Mesenchymal stem cell (in vitro differentiated cells and primary cell): ENCODE results near the gene MAFG.

Source experiments
- DNase-seq: peaks from one replicate; pipeline ENCODE4 v3.0.0-alpha.2; 2013
- H2AFZ ChIP-seq: one replicate; pipeline ENCODE4 v1.6.1; 2013; ENCODE audit warnings: low read depth, mild to moderate bottlenecking, control low read depth, inconsistent platforms, low read length, moderate library complexity
- H2AK5ac ChIP-seq: 2 replicates; pipeline ENCODE4 v1.6.1; 2013; ENCODE audit warnings: low read length, moderate library complexity, mild to moderate bottlenecking, inconsistent platforms; ENCODE audit not compliant: severe bottlenecking
- H2BK120ac ChIP-seq: one replicate; pipeline ENCODE4 v1.6.1; 2013; ENCODE audit warnings: low read depth, mild to moderate bottlenecking, inconsistent platforms, low read length, moderate library complexity
- H2BK12ac ChIP-seq, 2 experiments: one replicate each; pipeline ENCODE4 v1.6.1; 2013; ENCODE audit warnings: inconsistent platforms in 2 of 2, low read length in 2 of 2, mild to moderate bottlenecking in 2 of 2, moderate library complexity in 2 of 2, control low read depth in 1 of 2
- H2BK15ac ChIP-seq: one replicate; pipeline ENCODE4 v1.6.1; 2013; ENCODE audit warnings: mild to moderate bottlenecking, low read depth, inconsistent platforms; ENCODE audit not compliant: poor library complexity, severe bottlenecking
- H2BK5ac ChIP-seq: 2 replicates; pipeline ENCODE4 v1.6.1; 2013; ENCODE audit warnings: low read depth, mild to moderate bottlenecking, low read length, control low read depth, inconsistent platforms; ENCODE audit not compliant: poor library complexity, severe bottlenecking
- H3K14ac ChIP-seq, 2 experiments: one replicate each; pipeline ENCODE4 v1.6.1; 2013; ENCODE audit warnings: inconsistent platforms in 2 of 2, low read length in 2 of 2, control low read depth in 1 of 2, mild to moderate bottlenecking in 1 of 2, moderate library complexity in 1 of 2
- H3K18ac ChIP-seq, 2 experiments: one replicate each; pipeline ENCODE4 v1.6.1; 2013; ENCODE audit warnings: inconsistent platforms in 2 of 2, low read length in 2 of 2, control low read depth in 1 of 2, low read depth in 1 of 2, mild to moderate bottlenecking in 1 of 2
- H3K23ac ChIP-seq, 2 experiments: one replicate each; pipeline ENCODE4 v1.6.1; 2013; ENCODE audit warnings: inconsistent platforms in 2 of 2, low read length in 2 of 2, mild to moderate bottlenecking in 2 of 2, moderate library complexity in 2 of 2, control low read depth in 1 of 2
- H3K27ac ChIP-seq: 2 replicates; pipeline ENCODE4 v1.5.1; 2013; ENCODE audit warnings: mild to moderate bottlenecking, moderate library complexity, low read length, control low read depth, inconsistent platforms; ENCODE audit not compliant: poor library complexity, severe bottlenecking
- H3K27me3 ChIP-seq, 2 experiments: 2 replicates each; pipeline versions ENCODE4 v1.6.1 to v1.7.0; 2013; ENCODE audit warnings: low read length in 2 of 2, mild to moderate bottlenecking in 2 of 2, moderate library complexity in 2 of 2, control low read depth in 1 of 2, inconsistent platforms in 1 of 2; ENCODE audit not compliant: control insufficient read depth in 1 of 2, insufficient read depth in 1 of 2
- H3K36me3 ChIP-seq, 2 experiments: 2 replicates each; pipeline versions ENCODE4 v1.6.1 to v1.7.0; 2013; ENCODE audit warnings: low read length in 2 of 2, control low read depth in 1 of 2, inconsistent platforms in 1 of 2, low read depth in 1 of 2, mild to moderate bottlenecking in 1 of 2; ENCODE audit not compliant: insufficient read depth in 2 of 2, control insufficient read depth in 1 of 2
- H3K4ac ChIP-seq, 2 experiments: one replicate each; pipeline ENCODE4 v1.6.1; 2013; ENCODE audit warnings: inconsistent platforms in 2 of 2, low read length in 2 of 2, mild to moderate bottlenecking in 2 of 2, moderate library complexity in 2 of 2, control low read depth in 1 of 2, low read depth in 1 of 2
- H3K4me1 ChIP-seq: 2 replicates; pipeline ENCODE4 v1.6.1; 2013; ENCODE audit warnings: low read depth, low read length, control low read depth; ENCODE audit not compliant: control insufficient read depth, insufficient read depth
- H3K4me2 ChIP-seq: 2 replicates; pipeline ENCODE4 v1.6.1; 2013; ENCODE audit warnings: low read length, mild to moderate bottlenecking, inconsistent platforms; ENCODE audit not compliant: poor library complexity, severe bottlenecking
- H3K4me3 ChIP-seq, 2 experiments: 2 replicates each; pipeline versions ENCODE4 v1.5.1 to v1.7.0; 2013; ENCODE audit warnings: low read length in 2 of 2, mild to moderate bottlenecking in 2 of 2, control low read depth in 1 of 2, low read depth in 1 of 2; ENCODE audit not compliant: insufficient read depth in 1 of 2
- H3K79me1 ChIP-seq: replicated peaks from 2 replicates; pipeline ENCODE4 v1.6.1; 2013; ENCODE audit warnings: mild to moderate bottlenecking, control low read depth, low read length, inconsistent platforms; ENCODE audit not compliant: poor library complexity, severe bottlenecking
- H3K9ac ChIP-seq: 2 replicates; pipeline ENCODE4 v1.7.0; 2013; ENCODE audit warnings: mild to moderate bottlenecking, low read length, moderate library complexity
- H3K9me3 ChIP-seq: 2 replicates; pipeline ENCODE4 v1.7.0; 2013; ENCODE audit warnings: mild to moderate bottlenecking, low read length; ENCODE audit not compliant: control insufficient read depth
- H4K8ac ChIP-seq: one replicate; pipeline ENCODE4 v1.6.1; 2013; ENCODE audit warnings: inconsistent platforms, mild to moderate bottlenecking, low read length, moderate library complexity
- H4K91ac ChIP-seq: one replicate; pipeline ENCODE4 v1.6.1; 2013; ENCODE audit warnings: mild to moderate bottlenecking, low read length, inconsistent platforms
- WGBS: methylation state at CpG from one replicate; pipeline ENCODE4 v1.1.7; 2013; ENCODE audit warnings: mixed read lengths; 5-methylcytosine and 5-hydroxymethylcytosine counted together

The MAFG gene

GRCh38 chr17:81889602-81890001, 37.9 kb downstream of the MAFG start:
- Histone ChIP-seq H3K9me3 (no peaks in the 10 kb centered on the region), H3K9ac (peak overlapping the region; percentile 96), H3K36me3 (peaks cover 59 to 62% of the 10 kb centered on the region in 2 experiments), H3K4me2 (no peak overlapping the region), H3K18ac (no peak overlapping the region), H3K4me3 (peak overlapping the region in 1 of 2 experiments; percentile 95), H3K14ac (no peak overlapping the region), H4K8ac (no peak overlapping the region), H2BK12ac (peak overlapping the region in 1 of 2 experiments; percentile 8), H3K4me1 (peaks cover 43% of the 10 kb centered on the region), H3K79me1 (peaks cover 31% of the 10 kb centered on the region), H2BK120ac (no peak overlapping the region), H3K4ac (no peak overlapping the region), H2AK5ac (no peak overlapping the region), H2BK5ac (no peak overlapping the region), H4K91ac (no peak overlapping the region), H3K27me3 (no peaks in the 10 kb centered on the region), H3K27ac (no peak overlapping the region), H2BK15ac (no peak overlapping the region), H2AFZ (no peak overlapping the region), H3K23ac (peak overlapping the region in 1 of 2 experiments; percentile 36)
- WGBS, result 95% methylated on average over 8 of the region's 9 CpGs
- no peak for DNase-seq

DNA sequence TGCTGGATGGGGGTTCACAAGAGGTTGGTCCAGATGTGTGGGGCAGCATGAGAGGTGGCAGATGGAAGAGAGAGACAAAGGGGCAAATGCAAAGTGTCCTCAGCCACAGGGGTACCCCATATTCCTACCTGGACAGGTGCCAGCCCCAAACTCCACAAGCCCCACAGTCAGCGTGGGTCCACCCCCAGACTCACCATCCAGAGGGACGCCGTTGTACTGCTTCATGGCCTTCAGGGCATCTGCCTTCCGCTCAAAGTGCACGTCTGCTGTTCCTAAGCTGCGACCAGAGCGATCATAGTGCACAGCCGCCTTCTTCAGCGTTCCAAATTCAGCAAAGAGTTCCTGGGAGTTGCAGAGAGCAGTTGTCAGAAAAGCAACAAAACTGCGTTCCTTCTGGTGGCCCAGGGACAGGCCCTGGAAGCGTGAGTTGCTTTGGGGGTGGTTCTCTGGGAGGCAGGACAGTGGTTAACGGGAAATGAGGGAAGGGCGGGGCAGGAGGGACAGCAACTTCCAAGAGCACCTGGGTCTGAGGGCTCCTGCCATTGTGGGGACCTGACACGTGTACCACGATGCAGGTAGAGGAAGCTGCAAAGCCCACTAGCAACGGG, 38.4 kb downstream of the MAFG start:
- WGBS, result 95% methylated on average over 16 of the region's 16 CpGs
- no peak overlapping the region for H2BK5ac ChIP-seq

DNA sequence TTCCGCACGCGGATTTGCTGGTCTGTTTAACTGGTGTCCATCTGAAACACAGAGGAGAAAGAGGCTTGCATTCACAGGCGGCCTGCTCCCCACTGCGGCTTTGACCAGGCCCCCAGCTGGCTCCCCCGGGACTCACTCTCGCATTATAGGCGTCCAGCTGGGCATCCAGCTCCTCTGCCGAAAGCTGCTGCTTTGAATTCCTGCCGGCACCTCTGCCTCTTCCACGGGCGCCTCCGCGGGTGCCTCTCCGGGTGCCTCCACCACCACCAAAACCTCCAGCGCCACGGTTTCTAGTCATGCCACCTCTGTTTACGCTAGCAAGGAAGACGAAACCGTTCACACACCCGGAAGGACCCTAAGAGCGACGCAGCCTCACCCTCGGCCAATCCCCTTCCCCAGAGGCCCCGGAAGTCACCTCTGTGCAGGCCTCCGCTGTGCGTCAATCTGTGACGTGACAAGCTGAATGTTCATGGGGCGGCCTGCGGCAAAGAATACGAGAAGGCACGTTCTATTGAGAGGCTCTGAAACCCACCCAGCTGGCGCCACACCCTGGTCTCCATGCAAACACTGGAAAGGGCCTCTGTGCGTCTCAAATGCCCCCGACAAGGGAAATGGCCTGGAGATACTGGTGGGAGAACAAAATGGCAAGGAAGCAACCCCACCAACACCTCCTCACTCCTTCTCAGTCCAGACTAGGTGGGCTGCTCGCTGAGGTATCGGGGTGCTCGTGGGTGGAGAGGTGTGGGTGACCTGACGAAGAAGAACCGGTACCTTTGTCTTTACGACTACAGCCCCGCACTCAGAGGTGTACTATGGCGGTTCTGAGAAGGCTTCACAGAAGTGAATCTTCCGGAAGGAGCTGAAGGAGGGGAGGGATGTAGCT, 39.2 kb downstream of the MAFG start:
- Histone ChIP-seq H3K27ac (no peak overlapping the region), H3K23ac (peak overlapping the region in 1 of 2 experiments; percentile 53), H3K4me2 (no peak overlapping the region), H3K36me3 (peaks cover 62 to 69% of the 10 kb centered on the region in 2 experiments), H3K4me3 (no peak overlapping the region), H2BK12ac (no peak overlapping the region), H2BK120ac (no peak overlapping the region), H3K27me3 (no peaks in the 10 kb centered on the region), H3K4ac (no peak overlapping the region), H4K91ac (no peak overlapping the region), H3K18ac (no peak overlapping the region), H3K9me3 (no peaks in the 10 kb centered on the region), H2BK5ac (no peak overlapping the region), H2AK5ac (no peak overlapping the region), H3K9ac (no peak overlapping the region), H4K8ac (no peak overlapping the region), H2BK15ac (no peak overlapping the region), H2AFZ (no peak overlapping the region), H3K4me1 (peaks cover 39% of the 10 kb centered on the region), H3K79me1 (peaks cover 28% of the 10 kb centered on the region), H3K14ac (no peak overlapping the region)
- WGBS, result 96% methylated on average over 43 of the region's 44 CpGs
- DNase-seq, result no peak

More for the DNA sequence above, 38.4 kb downstream of the MAFG start:
- H4K8ac ChIP-seq, result no peak overlapping the region
- no peak overlapping the region for H3K18ac ChIP-seq
- H3K4ac ChIP-seq, result no peak overlapping the region
- no peak overlapping the region for H2BK15ac ChIP-seq
- no peak overlapping the region for H2BK12ac ChIP-seq
- no peak overlapping the region for H2AFZ ChIP-seq
- no peak for DNase-seq
- no peaks in the 10 kb centered on the region for H3K9me3 ChIP-seq
- no peak overlapping the region for H3K4me2 ChIP-seq
- peaks cover 43% of the 10 kb centered on the region for H3K4me1 ChIP-seq
- H4K91ac ChIP-seq, result no peak overlapping the region
- peaks cover 60 to 61% of the 10 kb centered on the region in 2 experiments for H3K36me3 ChIP-seq
- H3K4me3 ChIP-seq, result no peak overlapping the region
- peaks cover 28% of the 10 kb centered on the region for H3K79me1 ChIP-seq
- H3K9ac ChIP-seq, result no peak overlapping the region
- no peaks in the 10 kb centered on the region for H3K27me3 ChIP-seq
- no peak overlapping the region for H3K14ac ChIP-seq
- peak overlapping the region in 1 of 2 experiments; percentile 53 for H3K23ac ChIP-seq
- H3K27ac ChIP-seq, result no peak overlapping the region
- H2AK5ac ChIP-seq, result no peak overlapping the region
- no peak overlapping the region for H2BK120ac ChIP-seq

GRCh38 chr17:81885869-81886548, 41.5 kb downstream of the MAFG start:
- Histone ChIP-seq H3K79me1 (peaks cover 26% of the 10 kb centered on the region), H4K91ac (no peak overlapping the region), H3K23ac (no peak overlapping the region), H2AK5ac (peak overlapping the region; percentile 45), H2BK120ac (no peak overlapping the region), H3K27me3 (no peaks in the 10 kb centered on the region), H3K4me2 (no peak overlapping the region), H3K9me3 (no peaks in the 10 kb centered on the region), H3K27ac (peak overlapping the region; percentile 82), H2BK15ac (no peak overlapping the region), H2BK5ac (no peak overlapping the region), H3K4ac (no peak overlapping the region), H3K14ac (no peak overlapping the region), H3K4me3 (no peak overlapping the region), H2BK12ac (no peak overlapping the region), H2AFZ (no peak overlapping the region), H3K36me3 (peaks cover 75 to 79% of the 10 kb centered on the region in 2 experiments), H4K8ac (no peak overlapping the region), H3K4me1 (peaks cover 34% of the 10 kb centered on the region), H3K18ac (no peak overlapping the region), H3K9ac (no peak overlapping the region)
- no peak for DNase-seq
- WGBS, result 92% methylated on average over 11 of the region's 11 CpGs
